Right lobe of liver (tissue), 4 donors: Measurements from ENCODE around the gene CEP295NL.

Source experiments
- CTCF ChIP-seq, 4 donors: fragments of 200-600 bp in 3 of 4; fragments of 450-650 bp in 1 of 4; IDR thresholded peaks; one replicate each; pipeline versions ENCODE4 v1.5.1 to v1.8.0; 2016 to 2022; ENCODE audit warnings: antibody characterized with exemption in 4 of 4, mild to moderate bottlenecking in 2 of 4
- POLR2A ChIP-seq: fragments of 450-650 bp; IDR thresholded peaks from one replicate; pipeline ENCODE4 v1.6.1; 2017; ENCODE audit warnings: antibody characterized with exemption, mild to moderate bottlenecking
- donor health status: DM: no; HTN: no; CAD: no.
- donor health status: DM: no; HTN: no; CAD: no.
- donor health status: DM: no; HTN: yes; CAD: no.

- no peak for TF ChIP-seq POLR2A
- TF ChIP-seq CTCF (IDR thresholded peaks at IDR 0.05) = no peak
These were observed 44.5 kb upstream of the CEP295NL start for GRCh38 chr17:78947235-78948149.
